Stimulated activated memory B cell treated with anti-CD40 and anti-IgM and Interleukin-4, amounts not matched to agents 10 μg/mL and 1 μg/mL and 100 μg/mL, for 72 hours (primary cell): ENCODE results near the gene IGSF10.

ENCODE experiments used
- ATAC-seq: fragments of 150-1000 bp; cut with Tn5 transposase; 2 replicates; pipeline ENCODE4 v1.10.0; 2021
- H3K27ac Mint-ChIP-seq: one replicate; pipeline ENCODE4 v1.8.0; 2022; ENCODE audit warnings: mild to moderate bottlenecking, mixed read lengths
- H3K27me3 Mint-ChIP-seq: one replicate; pipeline ENCODE4 v1.8.0; 2022; ENCODE audit warnings: mixed read lengths
- H3K36me3 Mint-ChIP-seq: one replicate; pipeline ENCODE4 v1.8.0; 2022; ENCODE audit warnings: mixed read lengths
- H3K4me1 Mint-ChIP-seq: one replicate; pipeline ENCODE4 v1.8.0; 2022; ENCODE audit warnings: mixed read lengths
- H3K4me3 Mint-ChIP-seq: one replicate; pipeline ENCODE4 v1.8.0; 2022; ENCODE audit warnings: mild to moderate bottlenecking, moderate library complexity, mixed read lengths
- H3K9me3 Mint-ChIP-seq: one replicate; pipeline ENCODE4 v1.8.0; 2022; ENCODE audit warnings: mixed read lengths

IGSF10 gene

GRCh38 chr3:151478335-151478697, 17.5 kb upstream of the IGSF10 start:
- H3K27ac Mint-ChIP-seq: no peak overlapping the region
- ATAC-seq: no peak
- H3K4me3 Mint-ChIP-seq: no peak overlapping the region

GRCh38 chr3:151477591-151478334, 16.9 kb upstream of the IGSF10 start:
- Mint-ChIP-seq H3K36me3 (peaks cover 6% of the 10 kb centered on the region), H3K9me3 (peaks cover 11% of the 10 kb centered on the region), H3K4me1 (no peaks in the 10 kb centered on the region), H3K27me3 (peaks cover 34% of the 10 kb centered on the region), H3K4me3 (no peak overlapping the region), H3K27ac (no peak overlapping the region)
- no peak for ATAC-seq

More at GRCh38 chr3:151478335-151478697, 17.5 kb upstream of the IGSF10 start:
- Mint-ChIP-seq H3K4me1 (no peaks in the 10 kb centered on the region), H3K9me3 (peaks cover 11% of the 10 kb centered on the region), H3K36me3 (peaks cover 6% of the 10 kb centered on the region), H3K27me3 (peaks cover 40% of the 10 kb centered on the region)

GRCh38 chr3:151476344-151477018, 15.6 kb upstream of the IGSF10 start:
- Mint-ChIP-seq H3K4me3 (no peak overlapping the region), H3K36me3 (no peaks in the 10 kb centered on the region), H3K27me3 (peaks cover 22% of the 10 kb centered on the region), H3K9me3 (no peaks in the 10 kb centered on the region), H3K4me1 (no peaks in the 10 kb centered on the region), H3K27ac (no peak overlapping the region)
- ATAC-seq: no peak

GRCh38 chr3:151468284-151468917, 7.5 kb upstream of the IGSF10 start:
- no peaks in the 10 kb centered on the region for H3K36me3 Mint-ChIP-seq
- peaks cover 3% of the 10 kb centered on the region for H3K9me3 Mint-ChIP-seq
- no peak overlapping the region for H3K27ac Mint-ChIP-seq
- H3K4me3 Mint-ChIP-seq: no peak overlapping the region
- peaks cover 11% of the 10 kb centered on the region for H3K27me3 Mint-ChIP-seq
- peaks cover 8% of the 10 kb centered on the region for H3K4me1 Mint-ChIP-seq
- no peak for ATAC-seq

GRCh38 chr3:151467069-151467468, 6.2 kb upstream of the IGSF10 start:
- Mint-ChIP-seq H3K27ac (no peak overlapping the region), H3K36me3 (no peaks in the 10 kb centered on the region), H3K9me3 (peaks cover 3% of the 10 kb centered on the region), H3K4me3 (no peak overlapping the region), H3K27me3 (peaks cover 14% of the 10 kb centered on the region), H3K4me1 (peaks cover 8% of the 10 kb centered on the region)
- ATAC-seq: peak; percentile 71

GRCh38 chr3:151462991-151463390, 2.1 kb upstream of the IGSF10 start:
- Mint-ChIP-seq H3K9me3 (no peaks in the 10 kb centered on the region), H3K4me3 (no peak overlapping the region), H3K27ac (no peak overlapping the region), H3K4me1 (peaks cover 14% of the 10 kb centered on the region), H3K36me3 (no peaks in the 10 kb centered on the region), H3K27me3 (peaks cover 34% of the 10 kb centered on the region)
- no peak for ATAC-seq

- no peaks in the 10 kb centered on the region for H3K9me3 Mint-ChIP-seq
- H3K4me3 Mint-ChIP-seq: no peak overlapping the region
- H3K4me1 Mint-ChIP-seq: peaks cover 12% of the 10 kb centered on the region
- peaks cover 34% of the 10 kb centered on the region for H3K27me3 Mint-ChIP-seq
- H3K27ac Mint-ChIP-seq: no peak overlapping the region
- no peaks in the 10 kb centered on the region for H3K36me3 Mint-ChIP-seq
- no peak for ATAC-seq
Measured at GRCh38 chr3:151462278-151462780, 1.5 kb upstream of the IGSF10 start.

GRCh38 chr3:151460228-151460627, 633 bp downstream of the IGSF10 start:
- no peaks in the 10 kb centered on the region for H3K9me3 Mint-ChIP-seq
- no peak overlapping the region for H3K27ac Mint-ChIP-seq
- no peak overlapping the region for H3K4me3 Mint-ChIP-seq
- H3K36me3 Mint-ChIP-seq: no peaks in the 10 kb centered on the region
- H3K4me1 Mint-ChIP-seq: peaks cover 6% of the 10 kb centered on the region
- peaks cover 44% of the 10 kb centered on the region for H3K27me3 Mint-ChIP-seq
- ATAC-seq: no peak

- no peak overlapping the region for H3K4me3 Mint-ChIP-seq
- no peak for ATAC-seq
- H3K36me3 Mint-ChIP-seq: no peaks in the 10 kb centered on the region
- H3K4me1 Mint-ChIP-seq: peaks cover 6% of the 10 kb centered on the region
- peaks cover 42% of the 10 kb centered on the region for H3K27me3 Mint-ChIP-seq
- H3K27ac Mint-ChIP-seq: no peak overlapping the region
- H3K9me3 Mint-ChIP-seq: no peaks in the 10 kb centered on the region
Measured at GRCh38 chr3:151459358-151459757, 1.5 kb downstream of the IGSF10 start.

- peaks cover 22% of the 10 kb centered on the region for H3K27me3 Mint-ChIP-seq
- ATAC-seq: no peak
- no peaks in the 10 kb centered on the region for H3K36me3 Mint-ChIP-seq
- no peak overlapping the region for H3K4me3 Mint-ChIP-seq
- no peaks in the 10 kb centered on the region for H3K9me3 Mint-ChIP-seq
- H3K4me1 Mint-ChIP-seq: peaks cover 11% of the 10 kb centered on the region
- no peak overlapping the region for H3K27ac Mint-ChIP-seq
Measured at GRCh38 chr3:151456065-151456464, 4.8 kb downstream of the IGSF10 start.

- H3K4me3 Mint-ChIP-seq: no peak overlapping the region
- no peaks in the 10 kb centered on the region for H3K9me3 Mint-ChIP-seq
- H3K27ac Mint-ChIP-seq: no peak overlapping the region
- peaks cover 5% of the 10 kb centered on the region for H3K4me1 Mint-ChIP-seq
- ATAC-seq: no peak
- H3K27me3 Mint-ChIP-seq: peaks cover 12% of the 10 kb centered on the region
- no peaks in the 10 kb centered on the region for H3K36me3 Mint-ChIP-seq
Measured at GRCh38 chr3:151452841-151453240, 8.0 kb downstream of the IGSF10 start.

GRCh38 chr3:151452368-151452767, 8.5 kb downstream of the IGSF10 start:
- peaks cover 12% of the 10 kb centered on the region for H3K27me3 Mint-ChIP-seq
- ATAC-seq: no peak
- no peaks in the 10 kb centered on the region for H3K9me3 Mint-ChIP-seq
- H3K4me1 Mint-ChIP-seq: peaks cover 5% of the 10 kb centered on the region
- no peak overlapping the region for H3K27ac Mint-ChIP-seq
- H3K36me3 Mint-ChIP-seq: no peaks in the 10 kb centered on the region
- no peak overlapping the region for H3K4me3 Mint-ChIP-seq

- Mint-ChIP-seq H3K4me3 (no peak overlapping the region), H3K36me3 (no peaks in the 10 kb centered on the region), H3K27ac (no peak overlapping the region), H3K9me3 (no peaks in the 10 kb centered on the region), H3K4me1 (no peaks in the 10 kb centered on the region), H3K27me3 (peaks cover 11% of the 10 kb centered on the region)
- ATAC-seq: no peak
Measured at GRCh38 chr3:151446002-151446340, 14.9 kb downstream of the IGSF10 start.

- H3K27ac Mint-ChIP-seq: no peak overlapping the region
- no peak for ATAC-seq
- H3K4me3 Mint-ChIP-seq: no peak overlapping the region
- no peaks in the 10 kb centered on the region for H3K9me3 Mint-ChIP-seq
- no peaks in the 10 kb centered on the region for H3K36me3 Mint-ChIP-seq
- peaks cover 11% of the 10 kb centered on the region for H3K27me3 Mint-ChIP-seq
- no peaks in the 10 kb centered on the region for H3K4me1 Mint-ChIP-seq
Measured at GRCh38 chr3:151445273-151446001, 15.4 kb downstream of the IGSF10 start.

- H3K4me1 Mint-ChIP-seq: no peaks in the 10 kb centered on the region
- no peak for ATAC-seq
- H3K9me3 Mint-ChIP-seq: no peaks in the 10 kb centered on the region
- H3K27me3 Mint-ChIP-seq: peaks cover 11% of the 10 kb centered on the region
- H3K36me3 Mint-ChIP-seq: no peaks in the 10 kb centered on the region
- no peak overlapping the region for H3K4me3 Mint-ChIP-seq
- H3K27ac Mint-ChIP-seq: no peak overlapping the region
Measured at GRCh38 chr3:151443583-151443982, 17.3 kb downstream of the IGSF10 start.
